ENCODE data around the gene SPANXN5.

DNA sequence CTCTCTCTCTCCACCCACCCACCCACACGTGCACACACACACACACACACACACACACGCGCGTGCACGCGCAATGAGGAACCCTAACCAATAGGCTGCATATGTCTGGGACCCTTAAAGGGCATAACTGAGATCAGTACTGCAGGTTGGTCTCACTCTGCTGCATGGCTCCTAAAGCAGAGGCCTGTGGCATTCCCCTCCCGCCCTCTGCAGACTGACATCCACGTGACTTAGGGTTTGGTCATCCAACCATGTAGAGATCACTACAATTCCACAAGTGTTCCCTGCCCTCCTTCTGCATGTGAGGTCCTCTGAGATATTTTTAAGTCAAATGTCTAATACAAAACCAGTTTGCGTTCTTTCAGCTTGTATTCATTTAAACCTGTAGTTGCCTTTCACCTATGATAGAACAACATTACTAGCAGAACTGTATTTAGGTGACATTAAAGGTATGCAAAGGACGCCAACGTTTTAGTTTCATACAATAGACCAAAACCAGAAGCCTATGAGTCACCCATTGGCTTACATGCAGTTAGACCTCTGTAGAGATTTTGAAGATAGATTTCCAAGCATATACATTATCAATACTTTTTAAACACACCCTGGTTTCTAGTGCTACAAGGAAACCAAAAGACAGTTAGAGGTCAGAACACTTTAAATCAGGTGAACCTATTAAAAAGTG, 24.0 kb upstream of the SPANXN5 start:
- TF ChIP-seq POLR2AphosphoS5 (IDR thresholded peaks at IDR 0.05; ENCODE audit: low read length) (no peak), POLR2A (IDR thresholded peaks at IDR 0.05; ENCODE audit: low read depth, low read length) (no peak), MYC (IDR thresholded peaks at IDR 0.05; ENCODE audit: insufficient read depth, insufficient read length, insufficient replicate concordance, low read length, severe bottlenecking) (no peak), MXI1 (IDR thresholded peaks at IDR 0.05; ENCODE audit: low read depth, low read length) (no peak), EP300 (IDR thresholded peaks at IDR 0.05; ENCODE audit: borderline replicate concordance in 1 of 2, control insufficient read depth in 1 of 2, low read depth in 2 of 2, low read length in 2 of 2) (no peak), TCF7 (IDR thresholded peaks at IDR 0.05; ENCODE audit: borderline replicate concordance) (no peak), TCF3 (IDR thresholded peaks at IDR 0.05; ENCODE audit: borderline replicate concordance, insufficient read depth, low read depth, low read length) (no peak), BRCA1 (IDR thresholded peaks at IDR 0.05; ENCODE audit: low read depth, low read length) (no peak)
- TF ChIP-seq, protein P1, sequence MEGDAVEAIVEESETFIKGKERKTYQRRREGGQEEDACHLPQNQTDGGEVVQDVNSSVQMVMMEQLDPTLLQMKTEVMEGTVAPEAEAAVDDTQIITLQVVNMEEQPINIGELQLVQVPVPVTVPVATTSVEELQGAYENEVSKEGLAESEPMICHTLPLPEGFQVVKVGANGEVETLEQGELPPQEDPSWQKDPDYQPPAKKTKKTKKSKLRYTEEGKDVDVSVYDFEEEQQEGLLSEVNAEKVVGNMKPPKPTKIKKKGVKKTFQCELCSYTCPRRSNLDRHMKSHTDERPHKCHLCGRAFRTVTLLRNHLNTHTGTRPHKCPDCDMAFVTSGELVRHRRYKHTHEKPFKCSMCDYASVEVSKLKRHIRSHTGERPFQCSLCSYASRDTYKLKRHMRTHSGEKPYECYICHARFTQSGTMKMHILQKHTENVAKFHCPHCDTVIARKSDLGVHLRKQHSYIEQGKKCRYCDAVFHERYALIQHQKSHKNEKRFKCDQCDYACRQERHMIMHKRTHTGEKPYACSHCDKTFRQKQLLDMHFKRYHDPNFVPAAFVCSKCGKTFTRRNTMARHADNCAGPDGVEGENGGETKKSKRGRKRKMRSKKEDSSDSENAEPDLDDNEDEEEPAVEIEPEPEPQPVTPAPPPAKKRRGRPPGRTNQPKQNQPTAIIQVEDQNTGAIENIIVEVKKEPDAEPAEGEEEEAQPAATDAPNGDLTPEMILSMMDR (IDR thresholded peaks at IDR 0.05 in 2 of 3, conservative IDR thresholded peaks at IDR 0.05 in 1 of 3; ENCODE audit: control insufficient read depth in 2 of 3, extremely low read depth in 1 of 3, insufficient read depth in 1 of 3, low read depth in 3 of 3, low read length in 3 of 3) = no peak
- TF ChIP-seq, protein P2, sequence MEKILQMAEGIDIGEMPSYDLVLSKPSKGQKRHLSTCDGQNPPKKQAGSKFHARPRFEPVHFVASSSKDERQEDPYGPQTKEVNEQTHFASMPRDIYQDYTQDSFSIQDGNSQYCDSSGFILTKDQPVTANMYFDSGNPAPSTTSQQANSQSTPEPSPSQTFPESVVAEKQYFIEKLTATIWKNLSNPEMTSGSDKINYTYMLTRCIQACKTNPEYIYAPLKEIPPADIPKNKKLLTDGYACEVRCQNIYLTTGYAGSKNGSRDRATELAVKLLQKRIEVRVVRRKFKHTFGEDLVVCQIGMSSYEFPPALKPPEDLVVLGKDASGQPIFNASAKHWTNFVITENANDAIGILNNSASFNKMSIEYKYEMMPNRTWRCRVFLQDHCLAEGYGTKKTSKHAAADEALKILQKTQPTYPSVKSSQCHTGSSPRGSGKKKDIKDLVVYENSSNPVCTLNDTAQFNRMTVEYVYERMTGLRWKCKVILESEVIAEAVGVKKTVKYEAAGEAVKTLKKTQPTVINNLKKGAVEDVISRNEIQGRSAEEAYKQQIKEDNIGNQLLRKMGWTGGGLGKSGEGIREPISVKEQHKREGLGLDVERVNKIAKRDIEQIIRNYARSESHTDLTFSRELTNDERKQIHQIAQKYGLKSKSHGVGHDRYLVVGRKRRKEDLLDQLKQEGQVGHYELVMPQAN (conservative IDR thresholded peaks at IDR 0.05) = no peak

All from GM12878 (cell line).